OCI-LY1 (cell line): ENCODE measurements around the gene PACSIN1.

Experiments
- H2AFZ ChIP-seq: fragments of 200-600 bp; sonication (generic), shearing (Covaris generic); 2 replicates; pipeline ENCODE4 v1.6.0; 2014; ENCODE audit warnings: antibody characterized with exemption, mild to moderate bottlenecking, low read length
- H3F3A ChIP-seq: fragments of 200-600 bp; sonication (generic), shearing (Covaris generic); 2 replicates; pipeline ENCODE4 v1.6.0; 2014; ENCODE audit warnings: mild to moderate bottlenecking, antibody characterized with exemption, low read length, moderate library complexity; ENCODE audit not compliant: insufficient read depth
- H3K27ac ChIP-seq: fragments of 200-600 bp; sonication (generic); 2 replicates; pipeline ENCODE4 v1.5.1; 2014; ENCODE audit warnings: low read length, mixed run types, mild to moderate bottlenecking, low read depth; ENCODE audit not compliant: poor library complexity, severe bottlenecking
- H3K27me3 ChIP-seq: fragments of 200-600 bp; sonication (generic); 2 replicates; pipeline ENCODE4 v1.6.0; 2014; ENCODE audit warnings: antibody characterized with exemption, mild to moderate bottlenecking, low read length, moderate library complexity; ENCODE audit not compliant: insufficient read depth
- H3K36me3 ChIP-seq: fragments of 200-600 bp; sonication (generic); 2 replicates; pipeline ENCODE4 v1.6.1; 2014; ENCODE audit warnings: mild to moderate bottlenecking, antibody characterized with exemption, low read length, moderate library complexity, mixed read lengths; ENCODE audit not compliant: insufficient read depth
- H3K4me1 ChIP-seq: fragments of 200-600 bp; sonication (generic); 2 replicates; pipeline ENCODE4 v1.5.1; 2014; ENCODE audit warnings: mild to moderate bottlenecking, low read length, moderate library complexity; ENCODE audit not compliant: insufficient read depth, severe bottlenecking
- H3K4me2 ChIP-seq: fragments of 200-600 bp; sonication (generic), shearing (Covaris generic); 2 replicates; pipeline ENCODE4 v1.6.1; 2014; ENCODE audit warnings: low read length
- H3K4me3 ChIP-seq: fragments of 200-600 bp; sonication (generic); 2 replicates; pipeline ENCODE4 v1.5.1; 2014; ENCODE audit warnings: low read length, low read depth, mild to moderate bottlenecking, mixed read lengths; ENCODE audit not compliant: poor library complexity, severe bottlenecking
- H3K79me2 ChIP-seq: fragments of 200-600 bp; shearing (Covaris generic); 2 replicates; pipeline ENCODE4 v1.6.1; 2016; ENCODE audit warnings: mixed run types, low read length, mixed read lengths; ENCODE audit not compliant: insufficient read depth
- H3K9ac ChIP-seq: fragments of 200-600 bp; sonication (generic), shearing (Covaris generic); 2 replicates; pipeline ENCODE4 v1.6.1; 2014; ENCODE audit warnings: mild to moderate bottlenecking, low read length, mixed read lengths
- H3K9me2 ChIP-seq: fragments of 200-600 bp; sonication (generic), shearing (Covaris generic); 2 replicates; pipeline ENCODE4 v1.6.1; 2014; ENCODE audit warnings: low read depth, mild to moderate bottlenecking, low read length, mixed read lengths
- H3K9me3 ChIP-seq: fragments of 200-600 bp; shearing (Covaris generic); 2 replicates; pipeline ENCODE4 v1.6.1; 2014; ENCODE audit warnings: low read length, mixed read lengths
- H4K20me1 ChIP-seq: fragments of 200-600 bp; sonication (generic), shearing (Covaris generic); 2 replicates; pipeline ENCODE4 v1.6.0; 2016; ENCODE audit warnings: mild to moderate bottlenecking, low read length; ENCODE audit not compliant: insufficient read depth
- CTCF ChIP-seq: fragments of 200-600 bp; sonication (generic), shearing (Covaris generic); IDR thresholded peaks from 2 replicates; pipeline ENCODE4 v1.5.1; 2017; ENCODE audit warnings: mild to moderate bottlenecking, antibody characterized with exemption, low read length, moderate library complexity, mixed read lengths
- EZH2 ChIP-seq: fragments of 200-600 bp; sonication (generic), shearing (Covaris generic); IDR thresholded peaks from 2 replicates; pipeline ENCODE4 v1.8.0; 2017; ENCODE audit warnings: borderline replicate concordance, mixed run types, mild to moderate bottlenecking, antibody characterized with exemption, low read length, moderate library complexity, mixed read lengths

Gene PACSIN1

GRCh38 chr6:34468378-34468892 lies 2.6 kb downstream of the PACSIN1 start:
- TF ChIP-seq CTCF (no peak), EZH2 (no peak)
- Histone ChIP-seq H3K9me3 (no peaks in the 10 kb centered on the region), H3K4me2 (0 out of 2 replicates have a peak overlapping the region, but pooled peaks have one; percentile 0), H4K20me1 (no peaks in the 10 kb centered on the region), H3K36me3 (no peaks in the 10 kb centered on the region), H3K79me2 (no peaks in the 10 kb centered on the region), H3K9ac (no peak overlapping the region), H2AFZ (no peak overlapping the region), H3K9me2 (no peaks in the 10 kb centered on the region), H3K4me3 (no peak overlapping the region), H3K4me1 (peaks cover 7% of the 10 kb centered on the region), H3K27me3 (peaks cover 9% of the 10 kb centered on the region), H3K27ac (no peak overlapping the region), H3F3A (no peaks in the 10 kb centered on the region)

- no peaks in the 10 kb centered on the region for H3K79me2 ChIP-seq
- no peak for TF ChIP-seq CTCF
- no peak for TF ChIP-seq EZH2
- peaks cover 7% of the 10 kb centered on the region for H3K4me1 ChIP-seq
- no peak overlapping the region for H2AFZ ChIP-seq
- no peaks in the 10 kb centered on the region for H3F3A ChIP-seq
- H3K9ac ChIP-seq, result no peak overlapping the region
- H3K27me3 ChIP-seq, result peaks cover 7% of the 10 kb centered on the region; the same call in 1 of the 2 replicates
- H3K27ac ChIP-seq, result no peak overlapping the region
- H4K20me1 ChIP-seq, result no peaks in the 10 kb centered on the region
- no peaks in the 10 kb centered on the region for H3K36me3 ChIP-seq
- H3K4me2 ChIP-seq, result no peak overlapping the region
- H3K4me3 ChIP-seq, result no peak overlapping the region
- H3K9me2 ChIP-seq, result no peaks in the 10 kb centered on the region
- no peaks in the 10 kb centered on the region for H3K9me3 ChIP-seq
These were observed 3.6 kb downstream of the PACSIN1 start for GRCh38 chr6:34469499-34469898.

GRCh38 chr6:34472425-34472824 lies 6.5 kb downstream of the PACSIN1 start:
- Histone ChIP-seq H3K4me2 (no peak overlapping the region), H3K27ac (no peak overlapping the region), H3K9me2 (no peaks in the 10 kb centered on the region), H3K9ac (no peak overlapping the region), H3K4me1 (peaks cover 7% of the 10 kb centered on the region), H3K9me3 (no peaks in the 10 kb centered on the region), H3F3A (no peaks in the 10 kb centered on the region), H3K36me3 (no peaks in the 10 kb centered on the region), H3K4me3 (no peak overlapping the region), H2AFZ (no peak overlapping the region), H4K20me1 (no peaks in the 10 kb centered on the region), H3K79me2 (no peaks in the 10 kb centered on the region), H3K27me3 (0 out of 2 replicates have a peak, but pooled peaks cover 7% of the 10 kb centered on the region)
- TF ChIP-seq CTCF (no peak), EZH2 (no peak)
